Naive thymus-derived CD4-positive, alpha-beta T cell (primary cell): ENCODE results near the gene CDKAL1. TPM values are rescaled to one million over a fixed set of nuclear protein-coding genes. Genes with fewer than 3 reads are reported as not detected.

ENCODE experiments used
- ATAC-seq: fragments of 150-1000 bp; cut with Tn5 transposase; 2 replicates; pipeline ENCODE4 v1.10.0; 2021; ENCODE audit warnings: mild to moderate bottlenecking, moderate library complexity
- CTCF ChIA-PET: fragments of 350-600 bp; sonication (Branson Sonifier 250); formaldehyde crosslinking; loops from one replicate; lab custom pipeline; 2021; ENCODE audit warnings: antibody characterized with exemption; lab: Charles Lee
- POLR2A ChIA-PET: fragments of 350-600 bp; sonication (Branson Sonifier 250); formaldehyde crosslinking; loops from one replicate; lab custom pipeline; 2021; ENCODE audit warnings: antibody characterized with exemption, inconsistent platforms; lab: Charles Lee
- DNase-seq, 9 donors: peaks; one replicate each; pipeline versions ENCODE4 v3.0.0 to v3.0.0-alpha.2; 2020 to 2022; ENCODE audit warnings: mixed read lengths in 1 of 9
- H3K27ac ChIP-seq: one replicate; pipeline ENCODE4 v1.7.0; 2013; ENCODE audit warnings: mild to moderate bottlenecking, low read depth, low read length, moderate library complexity
- H3K27me3 ChIP-seq, 2 donors: one replicate each; pipeline ENCODE4 v1.7.0; 2013; ENCODE audit warnings: low read length in 2 of 2, mild to moderate bottlenecking in 2 of 2, moderate library complexity in 2 of 2; ENCODE audit not compliant: control insufficient read depth in 2 of 2, insufficient read depth in 2 of 2
- H3K36me3 ChIP-seq, 3 experiments: 1 replicate in 2 of 3; 2 replicates in 1 of 3; pipeline ENCODE4 v1.7.0; 2013; ENCODE audit warnings: low read length in 3 of 3, mild to moderate bottlenecking in 3 of 3, moderate library complexity in 1 of 3; ENCODE audit not compliant: insufficient read depth in 3 of 3, control insufficient read depth in 2 of 3
- H3K4me1 ChIP-seq, 2 donors: one replicate each; pipeline ENCODE4 v1.7.0; 2013; ENCODE audit warnings: low read length in 2 of 2, mild to moderate bottlenecking in 2 of 2, moderate library complexity in 1 of 2; ENCODE audit not compliant: control insufficient read depth in 2 of 2, insufficient read depth in 2 of 2
- H3K4me3 ChIP-seq: 2 replicates; pipeline ENCODE4 v1.7.0; 2013; ENCODE audit warnings: mild to moderate bottlenecking, low read length
- H3K9me3 ChIP-seq, 3 experiments: 1 replicate in 2 of 3; 2 replicates in 1 of 3; pipeline ENCODE4 v1.7.0; 2013; ENCODE audit warnings: low read length in 3 of 3; ENCODE audit not compliant: control insufficient read depth in 2 of 3
- H3K27ac Mint-ChIP-seq, 9 donors: one replicate each; pipeline ENCODE4 v1.8.0; 2020 to 2022; ENCODE audit warnings: mixed read lengths in 9 of 9, mild to moderate bottlenecking in 8 of 9, moderate library complexity in 5 of 9, inconsistent platforms in 2 of 9
- H3K27me3 Mint-ChIP-seq, 5 donors: one replicate each; pipeline ENCODE4 v1.8.0; 2021 to 2022; ENCODE audit warnings: mixed read lengths in 5 of 5, mild to moderate bottlenecking in 1 of 5
- H3K36me3 Mint-ChIP-seq, 5 donors: one replicate each; pipeline ENCODE4 v1.8.0; 2020 to 2022; ENCODE audit warnings: mixed read lengths in 5 of 5, mild to moderate bottlenecking in 3 of 5, inconsistent platforms in 1 of 5
- H3K4me1 Mint-ChIP-seq, 7 donors: one replicate each; pipeline ENCODE4 v1.8.0; 2020 to 2022; ENCODE audit warnings: mixed read lengths in 7 of 7, mild to moderate bottlenecking in 3 of 7, inconsistent platforms in 1 of 7
- H3K4me3 Mint-ChIP-seq, 10 donors: one replicate each; pipeline ENCODE4 v1.8.0; 2020 to 2022; ENCODE audit warnings: mild to moderate bottlenecking in 10 of 10, mixed read lengths in 10 of 10, moderate library complexity in 6 of 10, inconsistent platforms in 2 of 10
- H3K9me3 Mint-ChIP-seq, 11 donors: one replicate each; pipeline ENCODE4 v1.8.0; 2020 to 2022; ENCODE audit warnings: mixed read lengths in 11 of 11, mild to moderate bottlenecking in 4 of 11, inconsistent platforms in 1 of 11, moderate library complexity in 1 of 11
- intact Hi-C, 2 donors: fragments of 100-400 bp; cut with micrococcal nuclease; formaldehyde crosslinking; loops; one replicate each; pipeline ENCODE4 v1.15.1; 2023
- polyA plus RNA-seq, 2 donors: library from polyadenylated mRNA; unstranded; fragments of 300-500 nt; fragmentation: Illumina TruSeq; gene quantifications; one replicate each; pipeline ENCODE4 v1.2.3, GENCODE V29; 2021
- total RNA-seq, 6 experiments: library from RNA in 5 of 6; stranded (reverse) in 5 of 6; gene quantifications; 1 replicate in 5 of 6; 2 replicates in 1 of 6; pipeline ENCODE4 v1.2.3 and lab custom pipeline; 2021 to 2026

CDKAL1 gene
- total and polyA plus RNA-seq, 7 experiments from 2014 or later = 23.6 to 35.8 (median 29.8) TPM

GRCh38 chr6:20706238-20706938, 172.1 kb downstream of the CDKAL1 start:
- Mint-ChIP-seq H3K4me3 (no peak overlapping the region), H3K4me1 (peaks cover 29 to 82% (median 71%) of the 10 kb centered on the region in 7 donors), H3K27ac (peak overlapping the region in 1 of 9 donors; percentile 43), H3K27me3 (no peaks in the 10 kb centered on the region), H3K9me3 (no peaks in the 10 kb centered on the region), H3K36me3 (peaks cover 0 to 15% (median under 1%) of the 10 kb centered on the region in 5 donors)
- ChIA-PET POLR2A (no interaction called here), CTCF (no interaction called here)
- intact Hi-C loops = no loop called here
- DNase-seq (no peak), ATAC-seq (no peak)
- no peak overlapping the region for H3K27ac ChIP-seq
- no peak overlapping the region for H3K4me3 ChIP-seq
- no peaks in the 10 kb centered on the region for H3K27me3 ChIP-seq
- no peaks in the 10 kb centered on the region for H3K36me3 ChIP-seq
- no peaks in the 10 kb centered on the region for H3K9me3 ChIP-seq
- H3K4me1 ChIP-seq = no peaks in the 10 kb centered on the region

GRCh38 chr6:20706939-20707485, 172.8 kb downstream of the CDKAL1 start:
- no peaks in the 10 kb centered on the region for H3K4me1 ChIP-seq
- ChIA-PET CTCF (no interaction called here), POLR2A (no interaction called here)
- Mint-ChIP-seq H3K27ac (peak overlapping the region in 1 of 9 donors; percentile 33), H3K9me3 (no peaks in the 10 kb centered on the region), H3K4me3 (no peak overlapping the region), H3K27me3 (no peaks in the 10 kb centered on the region), H3K4me1 (peaks cover 29 to 83% (median 64%) of the 10 kb centered on the region in 7 donors), H3K36me3 (peaks cover 0 to 10% (median 4%) of the 10 kb centered on the region in 5 donors)
- H3K27ac ChIP-seq = no peak overlapping the region
- no peaks in the 10 kb centered on the region for H3K9me3 ChIP-seq
- H3K4me3 ChIP-seq = no peak overlapping the region
- intact Hi-C loops = no loop called here
- ATAC-seq (no peak), DNase-seq (no peak)
- H3K27me3 ChIP-seq = no peaks in the 10 kb centered on the region
- no peaks in the 10 kb centered on the region for H3K36me3 ChIP-seq

- H3K9me3 ChIP-seq = no peaks in the 10 kb centered on the region
- H3K4me3 Mint-ChIP-seq = peak overlapping the region in 1 of 10 donors; percentile 7
- no peaks in the 10 kb centered on the region for H3K27me3 ChIP-seq
- no peak overlapping the region for H3K4me3 ChIP-seq
- intact Hi-C loops = no loop called here
- ChIA-PET POLR2A (no interaction called here), CTCF (no interaction called here)
- peak overlapping the region in 4 of 9 donors; percentile 15 to 68 (median 29) for H3K27ac Mint-ChIP-seq
- DNase-seq (no peak), ATAC-seq (no peak)
- H3K27me3 Mint-ChIP-seq = no peaks in the 10 kb centered on the region
- no peaks in the 10 kb centered on the region for H3K9me3 Mint-ChIP-seq
- H3K36me3 Mint-ChIP-seq = peaks cover 0 to 9% (median 7%) of the 10 kb centered on the region in 5 donors
- H3K36me3 ChIP-seq = no peaks in the 10 kb centered on the region
- no peaks in the 10 kb centered on the region for H3K4me1 ChIP-seq
- peaks cover 25 to 76% (median 56%) of the 10 kb centered on the region in 7 donors for H3K4me1 Mint-ChIP-seq
- no peak overlapping the region for H3K27ac ChIP-seq
Measured at GRCh38 chr6:20707870-20708269, 173.6 kb downstream of the CDKAL1 start.

GRCh38 chr6:20708367-20709124, 174.3 kb downstream of the CDKAL1 start:
- ATAC-seq (peak; percentile 74), DNase-seq (peak in 5 of 9 donors; percentile 1 to 25 (median 13))
- H3K9me3 Mint-ChIP-seq = no peaks in the 10 kb centered on the region
- peaks cover 0 to 8% (median 7%) of the 10 kb centered on the region in 5 donors for H3K36me3 Mint-ChIP-seq
- peaks cover 24 to 70% (median 49%) of the 10 kb centered on the region in 7 donors for H3K4me1 Mint-ChIP-seq
- peak overlapping the region in 6 of 9 donors; percentile 15 to 68 (median 38) for H3K27ac Mint-ChIP-seq
- CTCF ChIA-PET = interaction anchor here (1.1 kb wide), 1 partner anchor 135 kb away, joined by 3 read pairs; no protein-coding TSS in a partner anchor
- Histone ChIP-seq H3K27ac (no peak overlapping the region), H3K4me1 (no peaks in the 10 kb centered on the region), H3K4me3 (no peak overlapping the region), H3K9me3 (no peaks in the 10 kb centered on the region), H3K36me3 (no peaks in the 10 kb centered on the region), H3K27me3 (no peaks in the 10 kb centered on the region)
- POLR2A ChIA-PET = interaction anchor here (0.8 kb wide), 1 partner anchor 11 kb away, joined by 5 read pairs; no protein-coding TSS in a partner anchor
- intact Hi-C loops = no loop called here
- H3K27me3 Mint-ChIP-seq = no peaks in the 10 kb centered on the region
- peak overlapping the region in 4 of 10 donors; percentile 7 to 52 (median 40) for H3K4me3 Mint-ChIP-seq

- H3K9me3 ChIP-seq = no peaks in the 10 kb centered on the region
- CTCF ChIA-PET = interaction anchor here (1.1 kb wide), 1 partner anchor 135 kb away, joined by 3 read pairs; no protein-coding TSS in a partner anchor
- intact Hi-C loops = no loop called here
- no peaks in the 10 kb centered on the region for H3K36me3 ChIP-seq
- ATAC-seq (no peak), DNase-seq (no peak)
- H3K27ac ChIP-seq = no peak overlapping the region
- Mint-ChIP-seq H3K36me3 (peaks cover 0 to 8% (median 7%) of the 10 kb centered on the region in 5 donors), H3K9me3 (no peaks in the 10 kb centered on the region), H3K27me3 (no peaks in the 10 kb centered on the region), H3K4me3 (no peak overlapping the region), H3K27ac (no peak overlapping the region), H3K4me1 (peaks cover 19 to 63% (median 43%) of the 10 kb centered on the region in 7 donors)
- H3K4me1 ChIP-seq = no peaks in the 10 kb centered on the region
- H3K27me3 ChIP-seq = no peaks in the 10 kb centered on the region
- H3K4me3 ChIP-seq = no peak overlapping the region
- POLR2A ChIA-PET = interaction anchor here (0.8 kb wide), 1 partner anchor 12 kb away, joined by 5 read pairs; no protein-coding TSS in a partner anchor
Measured at GRCh38 chr6:20709451-20709850, 175.2 kb downstream of the CDKAL1 start.

GRCh38 chr6:20710341-20710740, 176.1 kb downstream of the CDKAL1 start:
- Histone ChIP-seq H3K36me3 (no peaks in the 10 kb centered on the region), H3K27me3 (no peaks in the 10 kb centered on the region), H3K9me3 (no peaks in the 10 kb centered on the region), H3K4me1 (no peaks in the 10 kb centered on the region), H3K4me3 (no peak overlapping the region), H3K27ac (no peak overlapping the region)
- Mint-ChIP-seq H3K4me1 (peaks cover 19 to 56% (median 40%) of the 10 kb centered on the region in 7 donors), H3K36me3 (peaks cover 0 to 8% (median 7%) of the 10 kb centered on the region in 5 donors), H3K4me3 (no peak overlapping the region), H3K9me3 (no peaks in the 10 kb centered on the region), H3K27me3 (no peaks in the 10 kb centered on the region), H3K27ac (no peak overlapping the region)
- DNase-seq (no peak), ATAC-seq (no peak)
- CTCF ChIA-PET = no interaction called here
- POLR2A ChIA-PET = no interaction called here
- intact Hi-C loops = no loop called here
